HCT116 (cell line): Measurements from ENCODE around the gene CD99. TPM values are rescaled to one million over a fixed set of nuclear protein-coding genes. Genes with fewer than 3 reads are reported as not detected.
"Not testable (repeated sequence)": the region's sequence is repeated elsewhere in the genome, so short reads cannot be mapped to it uniquely, and the experiment has no call there.

Experiments used
- ATAC-seq: fragments of 200-7000 bp; cut with Tn5 transposase; 2 replicates; pipeline ENCODE4 v1.9.1; 2020; ENCODE audit warnings: mild to moderate bottlenecking, moderate library complexity
- BruUV-seq: library from RNA; stranded (reverse); fragments of 400-500 nt; replicated peaks from 2 replicates; lab custom pipeline; 2021; lab: Mats Ljungman, UMichigan
- CTCF ChIA-PET: fragments of 300-600 bp; sonication (Branson Sonifier 250); formaldehyde crosslinking; loops from one replicate; lab custom pipeline; 2021; ENCODE audit warnings: antibody characterized with exemption; lab: Charles Lee
- POLR2A ChIA-PET: fragments of 300-600, 350-600 bp; sonication (Branson Sonifier 250); formaldehyde crosslinking; loops from one replicate; lab custom pipeline; 2021; ENCODE audit warnings: antibody characterized with exemption; lab: Charles Lee
- RAD21 ChIA-PET, 2 experiments: fragments of 300-600 bp; sonication (Branson Sonifier 250); formaldehyde crosslinking; loops; one replicate each; lab custom pipeline; 2023; ENCODE audit warnings: low total read pairs in 2 of 2; ENCODE audit not compliant: uncharacterized antibody in 2 of 2, unreplicated experiment in 2 of 2, low non-redundant PET in 1 of 2; lab: Charles Lee
- DNase-seq: peaks from one replicate; pipeline ENCODE4 v3.0.0-alpha.2; 2010; ENCODE audit warnings: low read depth, low spot score
- H2AFZ ChIP-seq: fragments of 200-600 bp; shearing (Covaris generic), sonication (generic); 2 replicates; pipeline ENCODE4 v1.6.1; 2017; ENCODE audit warnings: low read depth, mixed run types, mixed read lengths, antibody characterized with exemption, low read length; ENCODE audit not compliant: poor library complexity, severe bottlenecking
- H3K27ac ChIP-seq: 2 replicates; pipeline ENCODE4 v1.5.1; 2012; ENCODE audit warnings: low read depth, low read length
- H3K27me3 ChIP-seq: fragments of 200-600 bp; sonication (generic); 2 replicates; pipeline ENCODE4 v1.6.1; 2016; ENCODE audit warnings: mixed run types, low read length, mixed read lengths; ENCODE audit not compliant: insufficient read depth
- H3K36me3 ChIP-seq, 2 experiments: fragments of 200-500 bp in 1 of 2; fragments of 200-600 bp in 1 of 2; sonication (Bioruptor generic) in 1 of 2; sonication (generic) in 1 of 2; 2 replicates each; pipeline versions ENCODE4 v1.5.1 to v1.6.1; 2014 to 2016; ENCODE audit warnings: low read length in 2 of 2, inconsistent platforms in 1 of 2, mixed read lengths in 1 of 2, mixed run types in 1 of 2; ENCODE audit not compliant: insufficient read depth in 2 of 2, control insufficient read depth in 1 of 2
- H3K4me1 ChIP-seq, 2 experiments: fragments of 200-600 bp in 1 of 2; sonication (generic) in 1 of 2; 2 replicates each; pipeline versions ENCODE4 v1.5.1 to v1.6.1; 2012 to 2017; ENCODE audit warnings: low read length in 2 of 2, inconsistent platforms in 1 of 2, mild to moderate bottlenecking in 1 of 2, mixed read lengths in 1 of 2, mixed run types in 1 of 2, moderate library complexity in 1 of 2; ENCODE audit not compliant: insufficient read depth in 2 of 2, control insufficient read depth in 1 of 2
- H3K4me2 ChIP-seq: fragments of 200-600 bp; sonication (generic); 2 replicates; pipeline ENCODE4 v1.6.1; 2017; ENCODE audit warnings: mixed run types, low read length, mixed read lengths
- H3K4me3 ChIP-seq, 2 experiments: fragments of 200-600 bp in 1 of 2; sonication (generic) in 1 of 2; replicated peaks in 1 of 2; 2 replicates each; pipeline ENCODE4 v1.5.1; 2011 to 2016; ENCODE audit warnings: low read length in 2 of 2, control low read depth in 1 of 2, low read depth in 1 of 2, mild to moderate bottlenecking in 1 of 2, mixed read lengths in 1 of 2, mixed run types in 1 of 2
- H3K79me2 ChIP-seq: fragments of 200-600 bp; sonication (generic); 2 replicates; pipeline ENCODE4 v1.6.1; 2017; ENCODE audit warnings: mild to moderate bottlenecking, mixed run types, low read length, moderate library complexity, mixed read lengths; ENCODE audit not compliant: insufficient read depth
- H3K9ac ChIP-seq: fragments of 200-600 bp; sonication (generic); 2 replicates; pipeline ENCODE4 v1.6.1; 2016; ENCODE audit warnings: low read length, mixed read lengths
- H3K9me2 ChIP-seq: fragments of 200-600 bp; sonication (generic), shearing (Covaris generic); 2 replicates; pipeline ENCODE4 v1.6.1; 2017; ENCODE audit warnings: mixed run types, mild to moderate bottlenecking, moderate library complexity; ENCODE audit not compliant: insufficient read depth
- H3K9me3 ChIP-seq, 2 experiments: fragments of 200-500 bp in 1 of 2; fragments of 200-600 bp in 1 of 2; sonication (Bioruptor generic) in 1 of 2; sonication (generic) in 1 of 2; 2 replicates each; pipeline ENCODE4 v1.6.1; 2014 to 2017; ENCODE audit warnings: low read length in 2 of 2, mixed read lengths in 2 of 2, inconsistent platforms in 1 of 2, low read depth in 1 of 2, mild to moderate bottlenecking in 1 of 2, mixed run types in 1 of 2, moderate library complexity in 1 of 2; ENCODE audit not compliant: control insufficient read depth in 1 of 2, insufficient read depth in 1 of 2
- H4K20me1 ChIP-seq: fragments of 200-600 bp; sonication (generic), shearing (Covaris generic); 2 replicates; pipeline ENCODE4 v1.6.1; 2017; ENCODE audit warnings: mixed run types, mild to moderate bottlenecking, moderate library complexity; ENCODE audit not compliant: insufficient read depth
- CBX3 ChIP-seq: IDR thresholded peaks from 2 replicates; pipeline ENCODE4 v1.6.1; 2012; ENCODE audit warnings: low read depth
- EGR1 ChIP-seq: IDR thresholded peaks from 2 replicates; pipeline ENCODE4 v1.6.1; 2012; ENCODE audit warnings: low read depth
- EZH2 ChIP-seq: fragments of 200-600 bp; sonication (generic); IDR thresholded peaks from 2 replicates; pipeline ENCODE4 v1.6.1; 2017; ENCODE audit warnings: antibody characterized with exemption, mixed run types
- EZH2phosphoT487 ChIP-seq: fragments of 200-600 bp; IDR thresholded peaks from 2 replicates; pipeline ENCODE4 v1.6.1; 2018; ENCODE audit warnings: antibody characterized with exemption, borderline replicate concordance
- JUND ChIP-seq: IDR thresholded peaks from 2 replicates; pipeline ENCODE4 v1.6.1; 2012
- TCF7L2 ChIP-seq: IDR thresholded peaks from 2 replicates; pipeline ENCODE4 v1.7.0; 2011; ENCODE audit warnings: borderline replicate concordance, inconsistent platforms; ENCODE audit not compliant: insufficient read depth, insufficient read length; ENCODE audit errors: extremely low read depth
- YY1 ChIP-seq: IDR thresholded peaks from 2 replicates; pipeline ENCODE4 v1.6.1; 2011; ENCODE audit warnings: low read length, low read depth, moderate library complexity, mild to moderate bottlenecking; ENCODE audit not compliant: insufficient replicate concordance; ENCODE audit errors: extremely low read depth
- ZNF274 ChIP-seq: fragments of 200-500 bp; sonication (Bioruptor generic); IDR thresholded peaks from 2 replicates; pipeline ENCODE4 v1.6.1; 2014; ENCODE audit warnings: mild to moderate bottlenecking, low read depth, low read length, inconsistent platforms
- intact Hi-C: fragments of 100-400 bp; cut with micrococcal nuclease; formaldehyde crosslinking; loops from 2 replicates; pipeline ENCODE4 v1.10.0; 2022
- total RNA-seq: library from RNA; stranded (reverse); gene quantifications from one replicate; pipeline ENCODE4 v1.2.1, GENCODE V29; 2021; ENCODE audit not compliant: unreplicated experiment

The CD99 gene
- total RNA-seq, 1 experiment from 2014 or later = 59.6 TPM

DNA sequence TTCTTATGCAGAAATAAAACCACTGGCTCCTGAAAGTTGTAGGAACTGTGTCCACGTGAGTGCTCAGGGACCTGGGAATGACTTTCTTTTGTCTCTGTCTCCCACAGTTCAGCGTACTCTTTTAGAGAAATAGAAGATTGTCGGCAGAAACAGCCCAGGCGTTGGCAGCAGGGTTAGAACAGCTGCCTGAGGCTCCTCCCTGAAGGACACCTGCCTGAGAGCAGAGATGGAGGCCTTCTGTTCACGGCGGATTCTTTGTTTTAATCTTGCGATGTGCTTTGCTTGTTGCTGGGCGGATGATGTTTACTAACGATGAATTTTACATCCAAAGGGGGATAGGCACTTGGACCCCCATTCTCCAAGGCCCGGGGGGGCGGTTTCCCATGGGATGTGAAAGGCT lies 49.6 kb downstream of the CD99 start:
- Histone ChIP-seq H3K4me3 (no peak overlapping the region), H3K4me1 (no peaks in the 10 kb centered on the region), H3K27ac (no peak overlapping the region), H3K9me2 (no peaks in the 10 kb centered on the region), H3K4me2 (no peak overlapping the region), H3K79me2 (no peaks in the 10 kb centered on the region), H3K9ac (no peak overlapping the region), H3K36me3 (no peaks in the 10 kb centered on the region), H3K9me3 (no peaks in the 10 kb centered on the region), H3K27me3 (no peaks in the 10 kb centered on the region), H2AFZ (no peak overlapping the region), H4K20me1 (no peaks in the 10 kb centered on the region)
- no peak for TF ChIP-seq EZH2phosphoT487
- TF ChIP-seq EGR1 = no peak
- no peak for TF ChIP-seq CBX3
- no peak for ATAC-seq
- no peak for DNase-seq
- CTCF ChIA-PET = no interaction called here
- RAD21 ChIA-PET = no interaction called here
- intact Hi-C loops = no loop called here
- POLR2A ChIA-PET = no interaction called here
- BruUV-seq = no TSS peak

DNA sequence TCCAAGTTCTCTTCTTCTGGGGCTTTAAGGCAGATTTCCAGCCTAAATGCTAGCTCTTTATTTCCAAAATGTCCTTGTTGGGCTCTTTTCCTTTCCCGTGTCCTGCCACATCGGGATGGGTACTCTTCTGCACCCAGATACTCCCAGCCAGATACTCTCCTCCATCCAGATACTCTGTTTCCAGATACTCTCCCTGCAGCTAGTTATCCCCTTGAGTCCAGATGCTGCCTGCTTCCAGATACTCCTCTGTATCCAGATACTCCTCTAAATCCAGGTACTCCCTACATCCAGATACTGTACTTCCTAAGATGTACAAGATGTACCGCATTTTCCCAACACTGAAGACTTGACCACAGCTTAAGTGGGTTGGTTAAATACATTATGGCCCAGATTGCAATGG lies 50.3 kb downstream of the CD99 start:
- Histone ChIP-seq H3K36me3 (no peaks in the 10 kb centered on the region), H3K9ac (no peak overlapping the region), H3K9me3 (no peaks in the 10 kb centered on the region), H3K27ac (no peak overlapping the region), H3K4me1 (no peaks in the 10 kb centered on the region), H3K27me3 (no peaks in the 10 kb centered on the region), H3K9me2 (no peaks in the 10 kb centered on the region), H4K20me1 (no peaks in the 10 kb centered on the region), H3K79me2 (no peaks in the 10 kb centered on the region), H3K4me2 (no peak overlapping the region)
- ATAC-seq (no peak), DNase-seq (no peak)
- ChIA-PET RAD21 (no interaction called here), CTCF (no interaction called here), POLR2A (no interaction called here)
- no TSS peak for BruUV-seq
- intact Hi-C loops = no loop called here
- no peak for TF ChIP-seq EZH2
- TF ChIP-seq JUND = no peak
- no peak for TF ChIP-seq TCF7L2
- no peak for TF ChIP-seq YY1
- no peak for TF ChIP-seq ZNF274
- TF ChIP-seq, all 23 proteins: peak for 0
- Histone ChIP-seq H3K4me3 (no peak overlapping the region), H2AFZ (no peak overlapping the region)

DNA sequence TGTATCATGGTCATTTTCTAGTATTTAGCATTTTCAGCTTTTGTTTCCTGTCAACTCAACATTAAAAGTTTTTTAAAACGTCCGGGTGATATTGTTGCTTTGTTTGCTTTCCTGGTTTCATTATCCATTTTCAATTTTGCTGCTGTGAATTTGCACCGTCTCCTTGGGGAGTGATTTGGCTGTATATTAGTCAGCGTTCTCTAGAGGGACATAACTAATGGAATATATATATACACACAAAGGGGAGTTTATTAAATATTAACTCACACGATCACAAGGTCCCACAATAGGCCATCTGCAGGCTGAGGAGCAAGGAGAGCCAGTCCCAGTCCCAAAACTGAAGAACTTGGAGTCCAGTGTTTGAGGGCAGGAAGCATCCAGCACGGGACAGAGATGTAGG lies 55.2 kb downstream of the CD99 start:
- H3K79me2 ChIP-seq, BruUV-seq, H2AFZ ChIP-seq, H3K27ac ChIP-seq, ATAC-seq, H3K27me3 ChIP-seq, H3K9me2 ChIP-seq, POLR2A ChIA-PET, H3K9me3 ChIP-seq, H3K4me1 ChIP-seq, H3K4me3 ChIP-seq, CTCF ChIA-PET, intact Hi-C loops, H3K4me2 ChIP-seq, H4K20me1 ChIP-seq, DNase-seq, RAD21 ChIA-PET, H3K36me3 ChIP-seq, H3K9ac ChIP-seq: not testable (repeated sequence)
